Skeletal muscle satellite cell (primary cell): ENCODE results near the gene HPN.

Experiments used
- H3K27me3 ChIP-seq: 2 replicates; pipeline ENCODE4 v1.7.0; 2013; ENCODE audit warnings: low read length; ENCODE audit not compliant: control insufficient read depth, insufficient read depth
- H3K36me3 ChIP-seq: 2 replicates; pipeline ENCODE4 v1.7.0; 2013; ENCODE audit warnings: mild to moderate bottlenecking, control low read depth, low read length; ENCODE audit not compliant: insufficient read depth
- H3K4me1 ChIP-seq: 2 replicates; pipeline ENCODE4 v1.7.0; 2013; ENCODE audit warnings: low read length; ENCODE audit not compliant: control insufficient read depth, insufficient read depth
- H3K4me2 ChIP-seq: 2 replicates; pipeline ENCODE4 v1.7.0; 2013; ENCODE audit warnings: mild to moderate bottlenecking, low read length
- H3K4me3 ChIP-seq: 2 replicates; pipeline ENCODE4 v1.7.0; 2013; ENCODE audit warnings: low read length
- H3K9ac ChIP-seq: 2 replicates; pipeline ENCODE4 v1.7.0; 2013; ENCODE audit warnings: mild to moderate bottlenecking, low read depth, low read length, moderate library complexity
- H3K9me3 ChIP-seq: replicated peaks from 2 replicates; pipeline ENCODE4 v1.7.0; 2013; ENCODE audit warnings: mild to moderate bottlenecking, control low read depth, low read length

The HPN gene

DNA sequence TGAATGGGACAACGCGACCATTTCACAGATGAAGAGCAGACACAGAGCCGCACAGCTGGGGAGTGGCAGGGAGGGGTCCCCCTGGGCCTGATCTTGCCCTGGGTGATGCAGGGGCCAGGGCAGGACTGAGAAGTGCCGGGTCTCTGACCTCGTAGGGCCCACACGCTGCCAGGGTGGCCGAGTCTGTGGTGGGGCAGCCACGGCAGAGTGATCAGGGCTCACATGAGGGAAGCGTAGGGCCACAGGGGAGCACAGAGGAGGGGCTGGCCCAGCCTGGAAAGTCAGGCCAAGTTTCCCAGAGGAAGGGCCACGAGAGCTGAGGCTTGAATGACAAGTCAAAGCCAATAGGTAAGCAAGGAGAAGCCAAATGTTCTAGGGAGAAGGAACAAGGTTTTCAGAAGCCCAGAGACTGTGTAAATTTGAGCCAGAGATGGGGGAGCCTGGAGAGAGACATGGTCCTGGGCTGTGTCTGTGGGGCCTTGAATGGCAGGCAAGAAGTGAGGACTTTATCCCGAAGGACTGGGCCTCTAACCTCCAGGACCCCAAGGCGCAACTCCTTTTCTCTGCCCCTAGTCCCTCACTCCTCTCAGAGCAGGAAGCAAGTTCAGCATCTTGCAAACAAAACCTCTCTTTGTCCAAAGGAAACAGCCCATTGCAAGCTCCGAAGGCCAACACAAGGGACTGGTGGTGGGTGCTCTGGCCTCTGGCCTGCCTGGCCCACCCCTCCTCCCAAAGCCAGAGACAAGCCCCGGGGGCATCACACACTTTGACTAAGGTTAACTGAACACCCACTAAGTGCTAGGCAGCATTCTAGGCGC, 42.4 kb downstream of the HPN start:
- no peak overlapping the region for H3K9ac ChIP-seq
- peaks cover 2% of the 10 kb centered on the region for H3K27me3 ChIP-seq
- H3K4me2 ChIP-seq = no peak overlapping the region

DNA sequence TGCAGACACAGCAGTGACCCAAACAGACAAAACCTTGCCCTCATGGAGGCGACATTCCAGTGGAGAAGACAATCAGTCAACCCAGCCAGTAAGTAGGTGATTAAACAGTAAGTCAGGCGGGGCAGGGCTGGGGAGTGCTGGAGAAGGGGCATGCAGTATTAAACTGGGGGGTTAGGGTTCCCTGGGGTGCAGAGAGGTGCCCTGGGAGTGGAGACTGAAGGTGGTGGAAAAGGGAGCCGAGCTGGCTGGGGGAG, 42.9 kb downstream of the HPN start:
- H3K9ac ChIP-seq = no peak overlapping the region
- peaks cover 2% of the 10 kb centered on the region for H3K27me3 ChIP-seq
- H3K4me3 ChIP-seq = no peak overlapping the region
- no peaks in the 10 kb centered on the region for H3K9me3 ChIP-seq
- no peaks in the 10 kb centered on the region for H3K36me3 ChIP-seq
- H3K4me1 ChIP-seq = peaks cover 9% of the 10 kb centered on the region
- no peak overlapping the region for H3K4me2 ChIP-seq

More for the DNA sequence above, 42.4 kb downstream of the HPN start:
- Histone ChIP-seq H3K9me3 (no peaks in the 10 kb centered on the region), H3K36me3 (no peaks in the 10 kb centered on the region), H3K4me3 (no peak overlapping the region), H3K4me1 (peaks cover 9% of the 10 kb centered on the region)

DNA sequence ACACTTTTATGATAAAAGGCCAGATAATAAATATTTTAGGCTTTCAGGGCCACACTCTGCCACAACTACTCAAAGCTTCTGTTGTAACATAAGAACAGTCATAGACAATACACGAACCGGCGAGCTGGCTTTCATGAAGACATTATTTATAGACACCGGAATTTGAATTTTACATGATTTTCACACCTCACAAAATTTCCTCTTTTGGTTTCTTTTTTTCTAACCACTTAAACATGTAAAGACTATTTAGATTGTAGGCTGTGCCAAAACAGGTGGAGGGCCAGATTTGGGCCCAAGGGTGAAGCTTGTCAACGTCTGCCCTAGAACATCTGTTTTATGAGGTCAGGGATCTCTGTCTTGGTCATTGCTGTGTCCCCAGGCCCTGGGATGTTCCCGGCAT, 44.4 kb downstream of the HPN start:
- Histone ChIP-seq H3K27me3 (peaks cover 2% of the 10 kb centered on the region), H3K4me1 (peaks cover 15% of the 10 kb centered on the region), H3K4me3 (no peak overlapping the region), H3K9me3 (no peaks in the 10 kb centered on the region), H3K4me2 (no peak overlapping the region), H3K9ac (no peak overlapping the region), H3K36me3 (no peaks in the 10 kb centered on the region)

DNA sequence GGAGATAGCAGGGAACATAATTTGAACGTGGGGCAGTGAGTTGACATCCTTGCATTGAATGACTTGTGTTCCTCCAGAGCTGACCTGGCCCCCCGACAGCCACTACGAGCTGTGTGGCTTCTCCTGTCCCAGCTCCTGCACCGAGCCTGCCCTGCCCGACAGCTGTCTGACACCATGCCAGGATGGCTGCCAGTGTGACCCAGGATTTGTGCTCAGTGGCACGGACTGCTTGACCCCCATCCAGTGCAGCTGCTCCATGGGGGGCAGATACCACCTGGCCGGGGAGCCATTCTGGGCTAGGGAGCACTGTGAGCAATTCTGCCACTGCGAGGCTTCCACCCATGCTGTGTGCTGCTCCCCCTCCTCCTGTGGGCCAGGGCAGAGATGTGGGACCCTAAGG, 44.9 kb downstream of the HPN start:
- H3K4me1 ChIP-seq = peaks cover 15% of the 10 kb centered on the region
- no peaks in the 10 kb centered on the region for H3K36me3 ChIP-seq
- no peak overlapping the region for H3K9ac ChIP-seq
- no peak overlapping the region for H3K4me2 ChIP-seq
- peaks cover 2% of the 10 kb centered on the region for H3K27me3 ChIP-seq
- no peaks in the 10 kb centered on the region for H3K9me3 ChIP-seq
- no peak overlapping the region for H3K4me3 ChIP-seq

DNA sequence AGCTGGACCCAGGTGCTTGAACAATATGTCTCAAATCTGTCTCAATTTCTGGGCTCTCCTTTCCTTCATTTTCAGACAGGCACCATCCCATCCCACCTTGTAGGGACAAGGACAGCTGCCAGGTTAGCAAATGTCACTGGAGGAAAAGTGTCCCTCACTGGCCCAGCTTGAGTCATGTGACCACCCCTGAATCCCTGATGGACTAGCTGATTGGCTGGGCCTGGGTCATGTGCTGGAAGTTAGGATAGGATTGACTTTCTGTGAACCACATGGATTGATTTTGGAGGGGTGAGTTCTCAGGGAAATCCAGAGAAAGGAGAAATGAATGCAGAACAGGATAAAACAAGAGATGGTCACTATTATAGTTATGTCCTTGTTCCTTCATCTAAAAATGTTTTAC, 45.9 kb downstream of the HPN start:
- no peaks in the 10 kb centered on the region for H3K36me3 ChIP-seq
- H3K4me3 ChIP-seq = no peak overlapping the region
- no peaks in the 10 kb centered on the region for H3K9me3 ChIP-seq
- H3K9ac ChIP-seq = no peak overlapping the region
- peaks cover 15% of the 10 kb centered on the region for H3K4me1 ChIP-seq
- no peak overlapping the region for H3K4me2 ChIP-seq
- peaks cover 2% of the 10 kb centered on the region for H3K27me3 ChIP-seq

DNA sequence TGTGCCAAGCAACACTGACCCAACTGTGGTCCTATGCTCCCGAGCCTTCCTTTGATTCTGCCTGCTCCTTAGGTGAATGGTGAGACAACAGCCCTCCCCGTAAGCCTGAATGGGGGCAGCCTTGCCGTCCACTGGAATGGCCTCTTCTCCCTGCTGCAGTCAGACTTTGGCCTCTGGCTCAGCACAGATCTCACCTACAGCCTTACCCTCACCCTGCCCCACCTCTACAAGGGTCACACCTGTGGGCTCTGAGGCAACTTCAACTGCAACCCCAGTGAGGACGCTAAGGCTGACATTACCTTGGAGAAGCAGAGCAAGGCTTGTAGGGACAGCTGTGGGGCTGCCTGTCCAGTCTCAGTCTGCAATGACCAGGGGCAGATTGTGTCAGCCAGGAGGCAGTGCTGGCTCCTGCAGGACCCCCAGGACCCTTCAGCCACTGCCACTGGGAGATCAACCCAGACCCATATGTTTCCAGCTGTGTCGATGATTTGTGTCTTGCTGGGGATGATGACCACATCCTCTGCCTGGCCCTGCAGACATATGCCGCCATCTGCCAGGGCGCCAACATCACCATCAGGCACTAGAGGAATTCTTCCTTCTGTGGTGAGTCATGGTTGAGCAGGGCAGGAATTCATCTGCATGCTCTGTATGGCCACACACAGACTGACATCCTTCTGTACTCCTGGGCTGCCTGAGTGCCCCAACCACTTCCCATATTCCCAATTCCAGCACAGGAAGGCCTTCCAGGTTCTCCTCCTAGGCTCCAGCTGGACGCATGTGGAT, 46.8 kb downstream of the HPN start:
- Histone ChIP-seq H3K9me3 (no peaks in the 10 kb centered on the region), H3K4me3 (no peak overlapping the region), H3K9ac (no peak overlapping the region), H3K4me2 (no peak overlapping the region), H3K4me1 (peaks cover 15% of the 10 kb centered on the region), H3K27me3 (peaks cover 2% of the 10 kb centered on the region), H3K36me3 (no peaks in the 10 kb centered on the region)

DNA sequence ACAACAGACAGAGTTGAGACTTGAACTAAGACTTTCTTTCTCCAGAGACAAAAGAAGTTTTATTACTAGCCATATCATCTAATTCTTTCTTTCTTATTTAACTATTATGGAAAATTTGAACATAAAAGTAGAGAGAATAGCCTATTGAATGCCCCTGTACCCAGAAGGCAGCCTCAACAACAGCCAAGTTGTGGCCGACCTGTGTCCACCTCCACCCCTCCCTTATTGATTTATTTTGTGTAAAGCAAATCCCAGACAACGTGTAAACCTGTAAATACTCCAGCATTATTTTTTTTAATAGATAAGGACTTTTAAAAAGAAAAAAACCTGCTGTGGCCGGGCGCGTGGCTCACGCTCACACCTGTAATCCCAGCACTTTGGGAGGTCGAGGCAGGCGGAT, 48.0 kb downstream of the HPN start:
- no peak overlapping the region for H3K4me2 ChIP-seq
- H3K4me1 ChIP-seq = peaks cover 15% of the 10 kb centered on the region
- no peak overlapping the region for H3K4me3 ChIP-seq
- H3K9me3 ChIP-seq = no peaks in the 10 kb centered on the region
- H3K36me3 ChIP-seq = no peaks in the 10 kb centered on the region
- H3K9ac ChIP-seq = no peak overlapping the region
- peaks cover under 1% of the 10 kb centered on the region for H3K27me3 ChIP-seq

DNA sequence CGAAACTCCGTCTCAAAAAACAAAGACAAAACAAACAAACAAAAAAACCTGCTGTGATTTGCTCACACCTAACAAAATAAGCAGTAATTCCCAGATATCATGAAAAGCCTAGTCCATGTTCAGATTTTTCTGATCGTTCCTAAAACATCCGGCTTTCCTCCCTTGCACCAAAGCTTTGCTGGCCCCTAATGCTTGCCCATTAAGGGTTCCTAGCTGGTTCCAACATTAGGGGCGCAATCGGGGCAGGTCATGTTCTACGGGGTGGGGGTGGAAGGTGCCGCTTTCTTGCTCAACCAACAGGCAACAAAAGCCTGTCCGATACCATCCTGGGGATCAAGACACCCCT, 48.6 kb downstream of the HPN start:
- no peaks in the 10 kb centered on the region for H3K36me3 ChIP-seq
- no peak overlapping the region for H3K9ac ChIP-seq
- no peaks in the 10 kb centered on the region for H3K27me3 ChIP-seq
- H3K4me2 ChIP-seq = no peak overlapping the region
- H3K9me3 ChIP-seq = no peaks in the 10 kb centered on the region
- H3K4me1 ChIP-seq = peaks cover 15% of the 10 kb centered on the region
- no peak overlapping the region for H3K4me3 ChIP-seq

DNA sequence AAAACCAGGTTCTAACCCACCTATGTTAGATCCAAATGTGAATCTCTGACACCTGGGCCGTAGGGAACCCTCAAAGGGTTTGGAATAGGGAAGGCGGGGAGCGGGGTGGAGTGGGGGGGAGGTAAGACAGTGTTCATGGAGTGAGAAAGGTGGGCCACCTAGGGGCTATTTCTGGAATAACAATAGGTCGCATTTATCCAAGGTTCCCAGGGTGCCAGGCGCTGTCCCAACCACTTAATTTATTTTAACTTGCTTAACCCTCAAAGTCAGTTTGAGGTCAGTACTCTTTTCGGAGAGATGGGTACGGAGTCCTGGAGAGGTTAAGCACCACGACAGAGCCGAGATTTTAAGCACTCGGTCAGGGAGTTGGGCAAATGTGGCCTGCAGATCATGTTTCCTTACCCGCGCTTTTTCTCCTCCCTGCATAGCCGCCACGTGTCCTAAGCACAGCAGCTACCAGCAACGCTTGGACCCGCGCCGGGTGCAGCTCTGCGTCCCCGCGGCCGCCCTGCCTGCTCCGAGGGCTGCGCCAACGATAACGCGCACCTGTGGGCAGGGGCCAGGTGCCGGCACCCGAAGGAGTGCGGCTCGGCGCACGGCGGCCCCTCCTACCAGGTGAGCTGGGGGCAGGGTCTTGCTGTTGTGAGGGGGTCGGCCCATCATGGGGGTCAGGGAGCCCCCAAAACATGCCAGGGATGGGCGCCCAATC, 49.1 kb downstream of the HPN start:
- Histone ChIP-seq H3K36me3 (no peaks in the 10 kb centered on the region), H3K27me3 (no peaks in the 10 kb centered on the region), H3K9ac (no peak overlapping the region), H3K4me1 (peaks cover 15% of the 10 kb centered on the region), H3K4me2 (peak overlapping the region; percentile 48), H3K9me3 (no peaks in the 10 kb centered on the region), H3K4me3 (no peak overlapping the region)

DNA sequence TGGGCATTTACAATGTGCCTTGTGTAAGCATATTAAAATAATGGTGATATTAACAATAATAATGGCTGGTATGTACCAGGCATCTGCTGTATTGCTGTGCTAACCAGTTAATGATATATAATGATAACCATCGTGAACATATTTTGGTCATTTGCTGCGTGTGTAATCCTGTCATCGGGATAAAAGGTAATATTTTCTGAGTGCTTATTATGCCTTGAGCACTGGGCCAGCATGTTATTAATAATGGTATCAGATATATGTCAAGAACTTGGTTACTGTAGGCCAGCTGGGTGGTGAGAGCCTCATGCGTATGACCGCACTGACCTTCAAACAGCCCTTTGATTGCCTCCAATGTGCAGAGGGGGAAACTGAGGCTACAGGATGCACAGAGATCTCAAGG, 51.9 kb downstream of the HPN start:
- H3K36me3 ChIP-seq = no peaks in the 10 kb centered on the region
- no peak overlapping the region for H3K9ac ChIP-seq
- no peak overlapping the region for H3K4me3 ChIP-seq
- H3K27me3 ChIP-seq = peaks cover 7% of the 10 kb centered on the region
- H3K9me3 ChIP-seq = no peaks in the 10 kb centered on the region
- H3K4me1 ChIP-seq = peaks cover 11% of the 10 kb centered on the region
- H3K4me2 ChIP-seq = no peak overlapping the region

DNA sequence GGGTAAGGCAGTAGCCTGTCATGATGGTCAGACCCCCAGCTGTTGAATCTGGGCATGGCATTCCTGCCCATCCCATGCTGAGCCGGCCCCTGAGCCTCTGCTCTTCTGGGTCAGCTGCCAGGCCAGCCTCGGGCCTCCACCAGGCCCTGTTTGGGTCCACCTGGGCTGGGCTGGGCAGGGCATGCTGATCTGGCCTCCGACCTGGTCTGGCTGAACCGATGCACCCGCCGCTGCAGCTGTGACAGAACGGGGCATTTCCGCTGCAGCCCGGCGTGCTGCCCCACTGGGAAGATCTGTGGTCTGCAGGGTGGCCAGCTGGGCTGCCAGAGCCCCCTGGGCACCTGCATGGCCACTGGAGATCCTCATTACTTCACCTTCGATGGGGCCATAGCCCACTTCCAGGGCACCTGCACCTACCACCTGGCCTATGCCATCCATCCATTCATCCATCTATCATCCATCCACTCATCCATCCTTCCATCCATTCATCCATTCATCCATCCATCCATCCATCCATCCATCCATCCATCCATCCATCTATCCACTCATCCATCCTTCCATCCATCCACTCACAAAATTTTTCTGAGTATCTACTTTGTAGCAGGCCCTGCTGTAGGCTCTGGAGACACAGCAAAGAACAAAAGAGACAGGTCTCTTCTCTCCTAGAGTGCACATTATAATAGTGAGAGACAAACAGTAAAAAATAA, 52.6 kb downstream of the HPN start:
- Histone ChIP-seq H3K27me3 (peaks cover 12% of the 10 kb centered on the region), H3K9ac (no peak overlapping the region), H3K4me3 (no peak overlapping the region), H3K4me2 (no peak overlapping the region), H3K36me3 (no peaks in the 10 kb centered on the region), H3K4me1 (peaks cover 6% of the 10 kb centered on the region), H3K9me3 (no peaks in the 10 kb centered on the region)
